Left ventricle myocardium inferior (tissue), 1 donor: ENCODE results near the gene MRPS31. TPM values are rescaled to one million over a fixed set of nuclear protein-coding genes. Genes with fewer than 3 reads are reported as not detected.

Experiments
- DNase-seq: peaks from one replicate; pipeline ENCODE4 v3.0.0-alpha.2; 2020
- H3K27ac ChIP-seq: fragments of 200-600 bp; replicated peaks from 2 replicates; pipeline ENCODE4 v1.8.0; 2021
- H3K27me3 ChIP-seq: fragments of 200-600 bp; 2 replicates; pipeline ENCODE4 v1.8.0; 2021; ENCODE audit warnings: low read depth
- H3K36me3 ChIP-seq: fragments of 200-600 bp; 2 replicates; pipeline ENCODE4 v1.8.0; 2021
- H3K4me1 ChIP-seq: fragments of 200-600 bp; 2 replicates; pipeline ENCODE4 v1.8.0; 2021
- H3K4me3 ChIP-seq: fragments of 200-600 bp; 2 replicates; pipeline ENCODE4 v1.8.0; 2021; ENCODE audit warnings: mild to moderate bottlenecking, moderate library complexity
- H3K9me3 ChIP-seq: fragments of 200-600 bp; replicated peaks from 2 replicates; pipeline ENCODE4 v1.8.0; 2021
- CTCF ChIP-seq: fragments of 200-600 bp; IDR thresholded peaks from 2 replicates; pipeline ENCODE4 v1.8.0; 2021; ENCODE audit warnings: antibody characterized with exemption, mild to moderate bottlenecking, borderline replicate concordance
- intact Hi-C: fragments of 100-400 bp; cut with micrococcal nuclease; formaldehyde crosslinking; loops from one replicate; pipeline ENCODE4 v1.11.0; 2022
- total RNA-seq: library from RNA; stranded (reverse); fragmentation: NEBNext Ultra II Directional; extraction: Animal tissue kit (Norgen Biotek cat#: 25700); gene quantifications from one replicate; pipeline ENCODE4 v1.2.1, GENCODE V29; 2021
- donor health status: DM: no; HTN: yes; CAD: no; lungs with severe emphysema.

The MRPS31 gene
- total RNA-seq, 1 donor from 2014 or later: 32.2 TPM

- DNase-seq: no peak
- intact Hi-C loops: loop anchor here (10.0 kb wide), 1 partner anchor 1095 kb away; no protein-coding TSS in a partner anchor
- TF ChIP-seq CTCF: no peak
- Histone ChIP-seq H3K36me3 (no peaks in the 10 kb centered on the region), H3K9me3 (no peaks in the 10 kb centered on the region), H3K4me1 (peaks cover 7% of the 10 kb centered on the region), H3K4me3 (no peak overlapping the region), H3K27ac (no peak overlapping the region), H3K27me3 (no peaks in the 10 kb centered on the region)
Observed at GRCh38 chr13:40779796-40780285, 8.9 kb upstream of the MRPS31 start.

- DNase-seq: no peak
- no peak for TF ChIP-seq CTCF
- peaks cover 7% of the 10 kb centered on the region for H3K4me1 ChIP-seq
- no peak overlapping the region for H3K4me3 ChIP-seq
- H3K36me3 ChIP-seq: no peaks in the 10 kb centered on the region
- no peaks in the 10 kb centered on the region for H3K27me3 ChIP-seq
- intact Hi-C loops: loop anchor here (10.0 kb wide), 1 partner anchor 1094 kb away; no protein-coding TSS in a partner anchor
- H3K27ac ChIP-seq: no peak overlapping the region
- no peaks in the 10 kb centered on the region for H3K9me3 ChIP-seq
Observed at GRCh38 chr13:40779049-40779448, 8.1 kb upstream of the MRPS31 start.

GRCh38 chr13:40777809-40778175 is 6.8 kb upstream of the MRPS31 start:
- no peak for DNase-seq
- TF ChIP-seq CTCF: no peak
- H3K4me3 ChIP-seq: no peak overlapping the region
- no peaks in the 10 kb centered on the region for H3K36me3 ChIP-seq
- H3K4me1 ChIP-seq: peaks cover 7% of the 10 kb centered on the region
- no peaks in the 10 kb centered on the region for H3K27me3 ChIP-seq
- intact Hi-C loops: loop anchor here (10.0 kb wide), 1 partner anchor 1093 kb away; no protein-coding TSS in a partner anchor
- H3K9me3 ChIP-seq: no peaks in the 10 kb centered on the region
- no peak overlapping the region for H3K27ac ChIP-seq

GRCh38 chr13:40777166-40777808 is 6.3 kb upstream of the MRPS31 start:
- H3K9me3 ChIP-seq: no peaks in the 10 kb centered on the region
- H3K4me1 ChIP-seq: peaks cover 7% of the 10 kb centered on the region
- H3K27me3 ChIP-seq: no peaks in the 10 kb centered on the region
- DNase-seq: no peak
- H3K27ac ChIP-seq: peak overlapping the region; percentile 3
- intact Hi-C loops: loop anchor here (10.0 kb wide), 1 partner anchor 1092 kb away; no protein-coding TSS in a partner anchor
- peak overlapping the region; percentile 47 for H3K4me3 ChIP-seq
- peak; percentile 80 for TF ChIP-seq CTCF
- H3K36me3 ChIP-seq: no peaks in the 10 kb centered on the region

GRCh38 chr13:40776681-40777165 is 5.7 kb upstream of the MRPS31 start:
- no peaks in the 10 kb centered on the region for H3K27me3 ChIP-seq
- intact Hi-C loops: loop anchor here (10.0 kb wide), 1 partner anchor 1092 kb away; no protein-coding TSS in a partner anchor
- no peaks in the 10 kb centered on the region for H3K36me3 ChIP-seq
- no peak for DNase-seq
- H3K27ac ChIP-seq: peak overlapping the region; percentile 3
- H3K4me3 ChIP-seq: no peak overlapping the region
- no peak for TF ChIP-seq CTCF
- H3K9me3 ChIP-seq: no peaks in the 10 kb centered on the region
- peaks cover 10% of the 10 kb centered on the region for H3K4me1 ChIP-seq
